SHP77 (cell line): ENCODE measurements around the gene EIF1.
"Not testable (repeated sequence)": the region's sequence is repeated elsewhere in the genome, so short reads cannot be mapped to it uniquely, and the experiment has no call there.

Experiments used
- DNase-seq, 2 experiments: peaks; one replicate each; lab custom pipeline; 2025; lab: John Stamatoyannopoulos, UW

Gene EIF1

DNA sequence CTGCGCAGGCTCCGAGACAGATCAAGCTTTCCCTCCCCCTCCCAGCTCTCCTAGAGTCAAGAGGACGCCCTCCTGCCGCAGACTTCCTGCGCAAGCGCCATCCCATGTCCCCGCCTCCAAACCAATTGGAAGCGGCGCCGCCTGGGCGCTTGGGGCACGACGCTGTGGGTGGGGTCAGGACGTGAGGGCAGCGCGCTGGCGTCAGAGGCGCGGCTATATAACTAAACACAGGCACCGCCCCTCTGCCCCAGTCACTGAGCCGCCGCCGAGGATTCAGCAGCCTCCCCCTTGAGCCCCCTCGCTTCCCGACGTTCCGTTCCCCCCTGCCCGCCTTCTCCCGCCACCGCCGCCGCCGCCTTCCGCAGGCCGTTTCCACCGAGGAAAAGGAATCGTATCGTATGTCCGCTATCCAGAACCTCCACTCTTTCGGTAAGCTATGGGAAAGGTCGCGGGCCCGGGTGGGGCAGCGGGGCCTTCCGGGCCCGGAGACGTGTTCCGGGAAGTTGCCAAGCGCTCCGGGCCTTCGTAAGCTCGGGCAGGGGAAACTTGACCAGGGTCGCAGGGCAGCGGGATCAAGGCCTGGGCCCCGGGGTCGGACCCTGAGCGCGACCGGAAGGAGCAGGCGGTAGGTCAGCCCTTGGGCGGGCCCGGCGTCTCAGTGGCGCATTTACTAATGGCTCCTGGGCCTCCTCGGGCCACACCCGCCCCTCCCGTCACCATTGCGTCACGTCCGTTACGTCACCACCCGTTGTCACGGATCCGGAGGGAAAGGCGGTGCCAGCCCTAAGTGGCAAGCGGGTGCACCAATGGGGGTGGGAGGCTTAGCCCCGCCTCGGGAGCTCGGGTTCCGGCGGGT lies at the start of gene EIF1:
Gene EIF1, plus strand, starts transcription at position 245 of the 856 bp plus-strand sequence. Its CDS starts 154 bp downstream, at position 399.
- DNase-seq: peak; percentile 99

DNA sequence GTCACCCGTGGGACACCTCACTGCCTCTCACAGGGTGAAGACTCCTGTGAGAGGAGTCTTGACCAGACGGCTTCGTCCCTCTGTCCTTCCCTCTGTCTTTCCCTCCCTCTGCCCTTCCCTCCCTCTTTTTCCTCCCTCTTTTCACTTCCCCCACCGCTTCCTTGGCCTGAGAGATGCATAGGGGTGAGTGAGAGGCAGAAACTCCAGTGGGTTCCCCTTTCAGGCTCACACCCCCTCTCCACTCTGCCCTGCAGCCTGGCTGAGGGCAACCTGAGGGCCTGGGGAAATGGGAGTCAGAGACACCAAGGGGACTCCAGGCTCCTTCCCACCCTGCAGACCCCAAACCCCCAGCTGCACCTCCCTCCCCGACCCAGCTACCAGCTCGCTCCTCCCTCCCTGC lies 49.7 kb upstream of the EIF1 start:
- no peak for DNase-seq

GRCh38 chr17:41639492-41640473 lies 48.9 kb upstream of the EIF1 start:
- no peak for DNase-seq

- not testable (repeated sequence) for DNase-seq
Measured at GRCh38 chr17:41640596-41640995, 48.1 kb upstream of the EIF1 start.

DNA sequence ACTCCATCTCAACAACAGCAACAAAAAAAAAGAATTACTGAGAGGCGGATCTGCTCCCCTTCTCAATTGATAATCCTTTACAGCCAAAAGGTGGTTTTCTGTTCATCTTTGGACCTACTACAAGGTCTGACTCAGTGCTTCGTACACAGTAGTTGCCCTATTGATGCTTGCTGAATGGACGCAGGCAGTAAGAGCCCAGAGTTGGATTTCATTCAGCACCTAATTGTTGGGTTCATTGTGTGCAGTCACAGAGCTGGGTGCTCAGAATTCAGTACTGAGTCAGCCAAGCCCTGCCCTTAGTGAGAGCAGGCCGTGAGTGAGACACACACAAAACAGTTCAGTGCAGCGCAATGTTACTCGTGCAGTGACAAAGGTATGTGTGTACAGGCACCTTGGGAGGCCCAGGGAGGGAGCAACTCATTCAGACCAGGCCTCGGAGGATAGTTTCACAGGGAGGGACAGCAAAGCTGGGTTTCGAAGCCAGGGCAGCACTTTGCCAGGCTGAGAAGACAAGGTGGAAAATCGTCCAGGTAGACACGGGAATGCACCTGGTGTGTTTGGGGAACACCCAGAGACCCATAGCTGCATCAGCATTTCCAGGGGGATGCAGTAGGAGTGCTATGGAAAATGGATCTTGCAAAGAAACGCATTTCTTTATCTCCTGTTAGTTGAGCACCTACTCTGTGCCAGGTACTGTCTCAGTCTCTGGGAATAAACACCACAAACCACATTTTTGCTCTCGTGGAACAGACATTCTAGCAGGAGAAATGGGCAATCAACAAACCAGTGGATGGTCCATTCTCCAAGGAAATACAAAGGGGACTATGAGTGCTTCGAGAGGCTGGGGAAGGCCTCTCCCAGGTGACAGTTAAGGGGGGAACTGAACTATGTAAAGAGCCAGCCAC lies 46.2 kb upstream of the EIF1 start:
- DNase-seq: no peak

DNA sequence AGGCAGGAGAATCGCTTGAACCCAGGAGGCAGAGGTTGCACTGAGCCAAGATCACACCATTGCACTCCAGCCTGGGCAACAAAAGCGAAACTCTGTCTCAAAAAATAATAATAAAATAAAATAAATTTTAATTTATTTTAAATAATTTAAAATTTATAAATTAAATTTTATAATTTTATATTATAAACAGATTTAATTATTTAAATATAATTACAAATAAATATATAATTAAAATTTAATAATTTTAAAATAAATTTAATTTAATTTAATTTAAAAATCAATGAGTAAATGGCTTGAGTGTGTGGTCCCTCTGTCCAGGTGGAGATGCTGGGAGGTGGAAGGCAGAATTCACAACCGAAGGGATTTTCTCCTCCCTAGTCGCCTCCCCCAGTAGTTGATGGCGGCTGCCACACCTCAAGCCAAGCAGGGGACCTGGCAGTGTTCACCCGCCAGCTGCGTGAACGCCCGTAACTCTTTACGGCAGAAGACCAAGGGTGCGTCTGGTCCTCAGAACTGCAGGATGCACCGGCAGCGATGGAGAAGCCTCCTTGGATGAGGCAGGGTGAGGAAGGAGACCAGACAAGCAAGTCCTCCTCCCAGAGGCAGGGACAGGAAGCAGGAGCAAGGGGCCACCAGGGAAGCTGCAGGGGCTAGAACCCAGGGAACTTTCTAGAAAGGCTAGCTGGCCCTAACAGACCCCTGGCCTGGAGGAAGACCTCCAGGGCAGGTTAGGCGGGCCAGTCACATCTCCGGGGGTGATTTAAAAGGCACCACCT lies 41.5 kb upstream of the EIF1 start:
- DNase-seq: no peak

GRCh38 chr17:41647940-41648410 lies 40.7 kb upstream of the EIF1 start:
- peak; percentile 22 to 72 for DNase-seq

GRCh38 chr17:41648411-41649195 lies 40.1 kb upstream of the EIF1 start:
- DNase-seq: peak; percentile 73 to 74

GRCh38 chr17:41649923-41650519 lies 38.7 kb upstream of the EIF1 start:
- DNase-seq: no peak

GRCh38 chr17:41650794-41651624 lies 37.7 kb upstream of the EIF1 start:
- DNase-seq: no peak

- DNase-seq: no peak
Measured at GRCh38 chr17:41651625-41652460, 36.8 kb upstream of the EIF1 start.

GRCh38 chr17:41652461-41652970 lies 36.2 kb upstream of the EIF1 start:
- no peak for DNase-seq

DNA sequence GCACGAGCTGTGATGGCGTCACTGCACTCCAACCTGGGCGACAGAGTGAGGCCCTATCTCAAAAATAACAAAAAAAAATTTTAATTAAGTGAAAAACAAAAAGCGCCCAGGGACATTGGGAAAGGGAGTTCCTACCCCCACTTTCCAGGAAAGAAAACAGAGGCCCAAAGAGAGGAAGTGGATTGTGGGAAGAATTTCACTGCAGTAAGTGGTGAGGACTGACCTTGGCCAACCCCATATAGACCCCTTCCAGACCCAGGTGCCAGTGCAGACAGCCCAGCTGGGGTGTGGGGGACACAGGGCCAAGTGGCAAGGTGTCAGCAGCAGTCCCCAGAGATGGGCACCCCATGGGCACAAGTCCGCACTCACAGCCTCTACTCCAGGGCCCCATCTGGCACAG lies 35.3 kb upstream of the EIF1 start:
- no peak for DNase-seq

DNA sequence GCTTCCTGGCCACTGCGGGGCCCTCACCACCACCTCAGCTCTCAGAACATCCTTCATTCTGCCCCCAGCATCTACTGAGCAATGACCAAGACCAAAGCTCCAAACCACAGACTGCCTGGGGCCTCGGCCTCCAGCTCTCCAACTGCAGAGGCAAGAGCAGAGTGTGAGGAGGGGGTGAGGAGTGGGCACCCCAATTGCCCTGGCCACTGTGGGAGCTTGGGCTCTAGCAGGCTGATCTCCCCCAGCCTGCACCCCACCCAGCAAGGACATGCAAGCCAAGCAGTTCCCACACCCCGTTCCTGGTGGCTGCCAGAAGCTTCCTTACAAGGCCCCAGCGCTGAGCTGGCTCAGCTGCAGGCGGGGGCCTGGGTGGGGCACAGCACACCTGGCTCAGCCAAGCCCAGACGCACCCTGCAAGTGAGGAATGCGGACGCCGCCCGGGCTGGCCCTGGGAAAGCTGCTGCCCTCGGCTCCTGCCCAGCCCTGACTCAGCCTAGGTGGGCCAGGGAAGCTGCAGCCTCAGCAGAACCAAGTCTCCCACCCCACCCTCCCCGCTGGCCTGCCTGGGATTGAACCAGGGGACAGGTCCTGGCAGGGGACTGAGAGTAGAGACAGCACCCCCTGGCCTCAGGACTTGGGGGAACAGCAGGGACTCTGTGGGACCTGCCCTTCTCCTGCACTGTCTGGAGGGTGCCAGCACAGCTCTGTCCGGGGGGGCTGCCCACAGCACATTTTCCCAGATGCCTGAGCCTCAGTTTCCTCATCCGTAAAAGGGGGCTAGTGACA lies 34.6 kb upstream of the EIF1 start:
- DNase-seq: no peak

DNA sequence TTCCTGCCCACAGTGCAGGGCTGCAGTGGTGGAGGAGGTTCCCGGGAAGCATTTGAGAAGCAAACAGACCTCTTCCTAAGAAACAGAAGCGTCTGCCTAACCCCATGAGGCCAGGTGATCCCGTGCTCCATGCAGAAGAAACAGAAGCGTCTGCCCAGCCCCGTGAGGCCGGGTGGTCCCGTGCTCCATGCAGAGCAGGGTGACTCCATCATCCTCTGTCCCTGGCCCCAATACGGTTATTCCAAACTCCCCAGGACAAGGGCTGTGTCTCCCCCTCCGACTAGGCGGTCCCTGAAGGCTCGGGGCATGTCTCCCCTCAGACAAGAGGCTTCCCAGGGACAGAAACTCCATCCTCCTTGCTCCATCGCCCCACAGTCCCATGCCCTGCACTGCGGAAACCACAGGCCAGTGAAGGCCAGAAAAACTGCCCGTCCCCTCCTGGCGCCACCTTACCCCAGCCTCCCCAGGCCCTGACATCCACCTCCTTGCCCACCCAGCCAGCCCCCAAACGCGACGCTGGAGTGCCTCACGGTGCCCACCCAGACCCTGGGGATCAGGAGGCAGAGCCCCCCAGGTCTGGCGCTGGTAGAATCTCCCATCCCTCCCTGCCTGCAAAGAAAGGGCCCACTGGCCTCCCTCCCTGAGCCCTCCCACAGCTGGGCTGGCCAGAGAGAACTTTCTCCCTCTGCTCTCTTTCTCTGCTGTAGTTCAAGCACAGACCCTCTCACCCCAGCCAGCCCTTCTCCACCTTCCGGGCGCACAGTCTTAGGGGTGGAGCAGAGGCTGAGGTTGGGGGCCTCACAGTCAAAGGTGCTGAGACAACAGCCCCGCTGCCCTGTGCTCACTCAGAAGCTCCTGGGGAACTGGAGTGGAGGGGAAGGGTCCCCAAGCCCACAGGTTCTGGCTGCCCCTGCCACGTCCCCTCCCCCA lies 33.7 kb upstream of the EIF1 start:
- DNase-seq: no peak
